Femur (tissue), 1 donor: Measurements from ENCODE around the gene AP5Z1.

Experiments
- DNase-seq: peaks from one replicate; pipeline ENCODE4 v3.0.0-alpha.2; 2017

Gene AP5Z1

GRCh38 chr7:4768597-4769569 lies 6.5 kb upstream of the AP5Z1 start:
- no peak for DNase-seq

- DNase-seq: no peak
These were observed 5.7 kb upstream of the AP5Z1 start for GRCh38 chr7:4769761-4770160.

- no peak for DNase-seq
These were observed 4.5 kb upstream of the AP5Z1 start for GRCh38 chr7:4770886-4771285.

GRCh38 chr7:4771737-4772136 lies 3.7 kb upstream of the AP5Z1 start:
- no peak for DNase-seq

GRCh38 chr7:4772306-4772705 lies 3.1 kb upstream of the AP5Z1 start:
- no peak for DNase-seq

- DNase-seq: no peak
These were observed 1.4 kb upstream of the AP5Z1 start for GRCh38 chr7:4774007-4774406.

- no peak for DNase-seq
These were observed 669 bp upstream of the AP5Z1 start for GRCh38 chr7:4774658-4775249.

- peak; percentile 58 for DNase-seq
These were observed 613 bp downstream of the AP5Z1 start for GRCh38 chr7:4775848-4776623.

- DNase-seq: no peak
These were observed 3.7 kb downstream of the AP5Z1 start for GRCh38 chr7:4779118-4779517.

GRCh38 chr7:4781366-4782069 lies 6.1 kb downstream of the AP5Z1 start:
- DNase-seq: no peak

GRCh38 chr7:4782333-4783291 lies 7.2 kb downstream of the AP5Z1 start:
- DNase-seq: no peak

- DNase-seq: no peak
These were observed 7.8 kb downstream of the AP5Z1 start for GRCh38 chr7:4783292-4783652.

GRCh38 chr7:4783762-4784351 lies 8.4 kb downstream of the AP5Z1 start:
- DNase-seq: no peak

- no peak for DNase-seq
These were observed 9.4 kb downstream of the AP5Z1 start for GRCh38 chr7:4784799-4785198.

- DNase-seq: no peak
These were observed 9.9 kb downstream of the AP5Z1 start for GRCh38 chr7:4785371-4785770.

GRCh38 chr7:4786015-4786414 lies 10.6 kb downstream of the AP5Z1 start:
- DNase-seq: no peak

- DNase-seq: no peak
These were observed 12.1 kb downstream of the AP5Z1 start for GRCh38 chr7:4787541-4787940.

GRCh38 chr7:4787947-4788626 lies 12.7 kb downstream of the AP5Z1 start:
- DNase-seq: peak; percentile 19

GRCh38 chr7:4788627-4789189 lies 13.3 kb downstream of the AP5Z1 start:
- no peak for DNase-seq
